CD4-positive, alpha-beta T cell treated with Interferon alpha-2 for 1 hour (primary cell): Measurements from ENCODE around the gene CENPP.

Experiments used
- DNase-seq, 2 donors: peaks; one replicate each; pipeline ENCODE4 v3.0.0-alpha.2; 2020 to 2022

Gene CENPP

GRCh38 chr9:92429836-92430235 lies 104.1 kb downstream of the CENPP start:
- DNase-seq, result no peak

- DNase-seq, result no peak
Observed at GRCh38 chr9:92432350-92432749, 106.6 kb downstream of the CENPP start.

GRCh38 chr9:92432972-92433548 lies 107.3 kb downstream of the CENPP start:
- DNase-seq, result no peak

- DNase-seq, result no peak
Observed at GRCh38 chr9:92435263-92435662, 109.5 kb downstream of the CENPP start.

- peak in 1 of 2 donors; percentile 20 for DNase-seq
Observed at GRCh38 chr9:92438900-92439526, 113.3 kb downstream of the CENPP start.

GRCh38 chr9:92439921-92440750 lies 114.4 kb downstream of the CENPP start:
- no peak for DNase-seq

GRCh38 chr9:92440751-92441046 lies 114.9 kb downstream of the CENPP start:
- DNase-seq, result peak in 1 of 2 donors; percentile 60

GRCh38 chr9:92444841-92445240 lies 119.1 kb downstream of the CENPP start:
- DNase-seq, result no peak

GRCh38 chr9:92446536-92446935 lies 120.8 kb downstream of the CENPP start:
- DNase-seq, result no peak

GRCh38 chr9:92455217-92455616 lies 129.5 kb downstream of the CENPP start:
- DNase-seq, result no peak

- no peak for DNase-seq
Observed at GRCh38 chr9:92457576-92457975, 131.8 kb downstream of the CENPP start.

GRCh38 chr9:92463387-92463786 lies 137.6 kb downstream of the CENPP start:
- no peak for DNase-seq

GRCh38 chr9:92463984-92464383 lies 138.2 kb downstream of the CENPP start:
- no peak for DNase-seq

- no peak for DNase-seq
Observed at GRCh38 chr9:92467041-92467440, 141.3 kb downstream of the CENPP start.

- DNase-seq, result no peak
Observed at GRCh38 chr9:92467511-92467910, 141.8 kb downstream of the CENPP start.

GRCh38 chr9:92468206-92468605 lies 142.5 kb downstream of the CENPP start:
- DNase-seq, result no peak

GRCh38 chr9:92474587-92474986 lies 148.8 kb downstream of the CENPP start:
- DNase-seq, result no peak

- DNase-seq, result no peak
Observed at GRCh38 chr9:92476962-92477361, 151.2 kb downstream of the CENPP start.

- DNase-seq, result no peak
Observed at GRCh38 chr9:92478783-92479182, 153.0 kb downstream of the CENPP start.

GRCh38 chr9:92479346-92479745 lies 153.6 kb downstream of the CENPP start:
- DNase-seq, result no peak

GRCh38 chr9:92480291-92480771 lies 154.6 kb downstream of the CENPP start:
- no peak for DNase-seq

GRCh38 chr9:92480986-92481633 lies 155.4 kb downstream of the CENPP start:
- no peak for DNase-seq

- DNase-seq, result no peak
Observed at GRCh38 chr9:92482329-92482728, 156.6 kb downstream of the CENPP start, which contains the start of gene ASPN. Gene ASPN (minus strand): TSS chr9:92482506.

- DNase-seq, result no peak
Observed at GRCh38 chr9:92482805-92483204, 157.1 kb downstream of the CENPP start.
